KBM-7 (cell line): ENCODE results near the gene MALT1.

Experiments used
- DNase-seq: peaks from one replicate; pipeline ENCODE4 v3.0.0-alpha.2; 2015
- in situ Hi-C: fragments of 300-500 bp; cut with MboI; formaldehyde crosslinking; loops from 2 replicates; pipeline ENCODE4 v1.14.3; 2020; ENCODE audit warnings: low sequenced_read_pairs, low pct_unique_long_range_greater_than_20kb, mixed read lengths

Gene MALT1

GRCh38 chr18:58674159-58674558 is 2.9 kb downstream of the MALT1 start:
- no peak for DNase-seq
- in situ Hi-C loops, result no loop called here

DNA sequence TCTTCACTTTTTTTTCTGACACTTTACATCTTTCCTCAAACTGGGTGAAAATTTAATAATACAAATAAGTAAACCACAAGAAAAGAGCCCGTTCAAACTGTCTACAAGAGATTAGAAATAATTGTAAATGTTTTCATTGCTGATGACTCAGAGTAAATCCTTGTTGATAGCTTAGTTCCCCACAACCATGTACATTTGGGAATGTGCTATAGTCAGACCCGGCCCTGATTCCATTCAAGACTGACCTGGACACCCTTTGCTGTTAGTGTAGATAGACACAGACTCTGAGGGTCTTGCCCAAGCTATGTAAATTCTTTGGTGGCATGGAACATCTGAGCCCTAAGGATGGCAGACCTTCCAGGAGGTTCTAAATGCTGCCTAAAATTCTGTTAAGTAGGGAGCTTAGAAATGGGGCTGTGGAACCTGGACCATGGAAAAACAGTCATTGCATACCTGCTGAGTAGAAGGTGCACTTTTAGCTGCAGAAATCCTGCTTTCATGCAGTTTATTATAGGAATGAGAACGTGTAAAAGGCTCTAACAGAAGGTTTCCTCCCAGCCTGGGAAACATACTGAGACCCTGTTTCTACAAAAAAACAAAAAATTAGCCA is 3.7 kb downstream of the MALT1 start:
- no peak for DNase-seq
- in situ Hi-C loops, result no loop called here

GRCh38 chr18:58676270-58676669 is 5.0 kb downstream of the MALT1 start:
- in situ Hi-C loops, result no loop called here

DNA sequence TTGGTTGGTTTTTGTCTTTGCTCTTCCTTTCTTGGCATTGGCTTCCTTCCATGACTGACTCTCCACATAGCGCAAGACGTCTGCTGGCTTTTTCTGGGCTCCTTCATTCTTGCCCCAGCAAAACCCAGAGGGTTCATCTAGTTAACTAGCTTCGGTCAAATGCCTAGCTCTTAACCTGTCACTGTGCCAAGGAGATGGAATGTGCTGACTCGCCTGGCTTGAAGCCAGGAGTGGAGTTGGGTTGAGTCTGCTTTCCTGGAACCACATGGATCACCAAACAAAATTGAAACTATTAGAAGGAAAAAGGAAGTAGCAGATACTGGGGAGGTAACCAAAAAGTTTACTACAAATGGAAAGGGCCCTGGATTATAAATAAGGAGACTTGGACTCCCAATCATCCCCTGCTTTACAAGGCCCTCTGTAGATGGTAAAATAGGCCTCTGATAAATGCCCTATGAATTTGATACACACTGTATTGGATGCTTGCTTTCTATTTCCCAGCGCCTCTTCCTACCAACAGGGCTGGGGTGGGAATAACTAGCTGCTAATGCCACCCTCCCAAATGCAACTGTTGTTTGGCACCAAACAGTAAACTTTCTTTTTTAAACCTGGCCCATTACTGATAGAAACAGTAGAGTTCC is 11.3 kb downstream of the MALT1 start:
- DNase-seq, result peak; percentile 16
- in situ Hi-C loops, result no loop called here

More at GRCh38 chr18:58676270-58676669, 5.0 kb downstream of the MALT1 start:
- DNase-seq, result no peak

DNA sequence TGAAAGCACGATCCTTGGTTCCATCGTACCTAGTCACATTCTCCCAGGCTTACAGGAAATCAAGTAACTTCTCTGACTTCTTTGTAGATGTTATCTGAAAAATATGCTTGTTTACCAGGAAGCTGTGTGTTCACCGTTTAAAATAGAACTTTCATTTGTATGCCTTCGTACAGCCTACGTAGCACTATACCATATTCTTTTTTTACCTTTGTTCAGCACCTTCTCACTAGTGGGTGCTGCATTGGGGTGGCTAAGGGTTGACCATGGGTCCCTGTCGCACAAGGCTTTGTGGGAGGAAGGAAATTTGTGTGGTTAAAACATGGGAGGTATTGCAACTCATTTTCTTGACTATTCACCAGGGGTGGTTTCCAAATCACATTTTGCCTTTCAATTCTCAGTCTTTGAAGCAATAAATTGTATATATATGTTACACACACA is 16.6 kb downstream of the MALT1 start:
- in situ Hi-C loops, result no loop called here
- DNase-seq, result no peak

DNA sequence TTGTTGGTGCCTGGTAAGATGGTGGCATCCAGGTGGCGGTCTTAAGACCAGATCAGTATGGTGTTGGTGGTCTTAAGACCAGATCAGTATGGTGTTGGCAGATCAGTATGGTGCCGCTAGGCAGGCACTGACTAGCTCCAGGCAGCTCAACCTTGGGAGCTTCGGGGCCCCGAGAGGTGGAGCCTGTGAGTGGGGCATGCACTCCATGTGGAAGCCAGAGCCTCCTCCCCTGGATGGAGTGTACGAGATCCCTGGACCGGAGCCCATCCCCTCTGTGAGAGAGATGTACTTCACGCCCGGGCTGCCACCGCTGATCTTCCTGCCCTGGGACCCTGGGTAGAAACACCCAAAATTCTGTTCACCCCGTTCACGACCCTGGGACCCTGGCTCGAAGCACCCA is 19.0 kb downstream of the MALT1 start:
- no peak for DNase-seq
- in situ Hi-C loops, result no loop called here

GRCh38 chr18:58691256-58691655 is 20.0 kb downstream of the MALT1 start:
- in situ Hi-C loops, result no loop called here
- no peak for DNase-seq

DNA sequence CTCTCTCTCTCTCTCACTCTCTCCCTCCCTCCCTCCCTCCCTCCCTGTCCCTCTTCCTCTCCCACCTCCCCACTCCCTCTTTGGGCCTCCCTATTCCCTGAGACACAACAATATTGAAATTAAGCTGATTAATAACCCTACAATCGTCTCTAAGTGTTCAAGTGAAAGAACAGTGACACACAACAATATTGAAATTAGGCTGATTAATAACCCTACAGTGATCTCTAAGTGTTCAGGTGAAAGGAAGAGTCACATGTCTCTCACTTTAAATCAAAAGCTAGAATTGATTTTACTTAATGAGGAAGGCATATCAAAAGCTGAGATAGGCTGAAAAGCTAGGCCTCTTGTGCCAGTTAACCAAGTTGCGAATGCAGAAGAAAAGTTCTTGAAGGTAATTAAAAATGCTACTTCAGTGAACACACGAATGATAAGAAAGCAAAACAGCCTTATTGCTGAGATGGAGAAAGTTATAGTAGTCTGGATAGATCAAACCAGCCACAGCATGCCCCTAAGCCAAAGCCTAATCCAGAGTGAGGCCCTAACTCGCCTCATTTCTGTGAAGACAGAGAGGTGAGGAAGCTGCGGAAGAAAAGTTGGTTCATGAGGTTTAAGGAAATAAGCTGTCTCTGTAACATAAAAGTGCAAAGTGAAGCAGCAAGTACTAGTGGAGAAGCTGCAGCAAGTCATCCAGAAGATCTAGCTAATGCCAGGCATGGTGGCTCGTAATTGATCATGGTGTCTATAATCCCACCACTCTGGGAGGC is 21.3 kb downstream of the MALT1 start:
- in situ Hi-C loops, result no loop called here
- no peak for DNase-seq

GRCh38 chr18:58694221-58694620 is 23.0 kb downstream of the MALT1 start:
- no peak for DNase-seq
- in situ Hi-C loops, result no loop called here

GRCh38 chr18:58694720-58695468 is 23.6 kb downstream of the MALT1 start:
- in situ Hi-C loops, result no loop called here
- peak; percentile 56 for DNase-seq

DNA sequence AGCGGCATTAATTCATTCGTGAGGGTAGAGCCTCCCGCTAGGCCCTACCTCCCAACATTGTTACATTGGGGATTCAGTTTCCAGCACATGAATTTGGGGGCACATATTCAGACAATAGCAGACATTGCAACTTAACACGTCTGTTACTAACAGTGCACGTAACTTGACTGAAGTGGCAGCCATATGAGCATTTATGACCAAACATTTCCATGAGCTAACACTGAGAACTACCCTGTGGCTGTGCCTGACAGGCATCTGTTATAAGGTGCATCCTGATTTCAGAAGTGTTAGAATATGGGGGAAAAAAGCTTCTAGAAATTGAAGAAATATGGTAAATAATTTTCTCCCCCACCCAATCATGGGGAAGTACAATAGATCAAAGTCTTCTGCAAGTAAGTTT is 24.5 kb downstream of the MALT1 start:
- in situ Hi-C loops, result no loop called here
- DNase-seq, result no peak

DNA sequence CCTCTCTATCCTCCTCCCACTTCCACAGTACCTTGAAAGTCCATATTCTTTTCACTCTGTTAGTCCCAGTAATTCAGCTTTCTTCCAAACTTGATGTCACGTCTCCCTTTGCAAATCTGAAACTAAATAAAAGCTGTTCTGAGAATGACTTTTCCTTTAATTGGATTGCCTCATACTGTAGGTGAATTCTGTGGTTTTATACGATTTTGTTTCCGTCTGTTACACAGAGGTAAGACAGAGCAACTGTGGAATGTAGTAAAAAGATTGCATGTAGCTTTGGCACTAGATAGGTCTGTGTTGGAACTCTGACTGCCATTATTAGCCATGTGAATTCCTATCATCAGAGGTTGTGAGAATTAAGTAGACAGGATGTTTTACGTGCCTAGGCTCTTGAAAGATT is 25.9 kb downstream of the MALT1 start:
- in situ Hi-C loops, result no loop called here
- DNase-seq, result no peak

- DNase-seq, result no peak
- in situ Hi-C loops, result no loop called here
Observed at GRCh38 chr18:58698701-58699193, 27.5 kb downstream of the MALT1 start.

- in situ Hi-C loops, result no loop called here
- DNase-seq, result no peak
Observed at GRCh38 chr18:58699551-58699950, 28.3 kb downstream of the MALT1 start.

DNA sequence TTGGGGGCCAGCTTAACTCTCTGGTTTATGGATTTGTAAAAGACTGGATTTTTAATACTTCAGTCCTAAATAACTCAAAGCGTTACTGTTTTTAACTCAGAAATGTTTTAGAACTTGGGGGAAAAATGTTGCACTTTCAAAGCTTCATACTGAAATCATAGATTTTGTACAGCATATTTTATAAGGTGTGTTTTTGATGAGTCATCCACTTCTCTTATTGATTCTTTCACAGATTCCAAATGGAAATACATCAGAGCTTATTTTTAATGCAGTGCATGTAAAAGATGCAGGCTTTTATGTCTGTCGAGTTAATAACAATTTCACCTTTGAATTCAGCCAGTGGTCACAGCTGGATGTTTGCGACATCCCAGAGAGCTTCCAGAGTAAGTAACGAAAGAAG is 28.9 kb downstream of the MALT1 start:
- DNase-seq, result no peak

GRCh38 chr18:58712930-58713329 is 41.7 kb downstream of the MALT1 start:
- DNase-seq, result no peak
- in situ Hi-C loops, result no loop called here

More for the DNA sequence above, 28.9 kb downstream of the MALT1 start:
- in situ Hi-C loops, result no loop called here

DNA sequence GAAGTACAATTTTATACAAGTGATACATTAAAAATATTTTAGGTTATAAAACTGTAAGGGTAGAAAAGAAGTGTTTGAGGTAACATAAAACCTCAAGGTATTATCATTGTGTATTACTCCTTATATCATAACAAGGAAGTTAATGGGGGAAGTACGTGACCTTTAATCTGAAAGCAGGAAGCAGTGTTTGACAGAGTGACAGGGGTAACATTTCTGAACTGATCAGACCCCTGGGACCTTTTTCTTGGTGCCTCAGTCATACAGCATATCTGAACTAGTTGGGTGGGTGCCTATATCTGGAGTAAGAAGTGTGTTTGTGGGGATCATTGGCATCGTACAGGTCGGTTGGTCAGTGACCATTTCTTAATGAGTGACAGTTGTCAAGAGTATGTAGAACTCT is 43.0 kb downstream of the MALT1 start:
- DNase-seq, result no peak
- in situ Hi-C loops, result no loop called here

DNA sequence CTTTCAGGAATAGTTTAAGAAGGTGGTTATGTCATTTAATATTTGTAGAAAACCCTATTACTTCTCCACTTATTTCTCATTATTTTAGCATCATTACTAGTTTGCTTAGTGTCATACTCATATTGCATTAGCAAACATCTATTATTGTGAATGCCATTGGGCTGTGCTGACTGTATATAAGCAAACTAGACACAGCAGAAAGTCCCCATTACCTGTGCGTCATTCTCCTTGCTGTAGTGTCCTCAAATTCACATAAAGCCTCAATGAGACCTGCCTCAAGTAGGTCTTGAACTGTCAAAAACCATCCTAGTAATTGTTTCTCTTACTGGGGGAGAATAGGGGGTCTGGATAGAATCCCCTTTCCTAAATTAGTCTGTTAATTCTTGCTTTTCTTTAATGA is 43.6 kb downstream of the MALT1 start:
- in situ Hi-C loops, result no loop called here
- DNase-seq, result no peak

- in situ Hi-C loops, result no loop called here
- no peak for DNase-seq
Observed at GRCh38 chr18:58715540-58715939, 44.3 kb downstream of the MALT1 start.
